ENCODE results near the gene CCT6A. TPM values are rescaled to one million over a fixed set of nuclear protein-coding genes. Genes with fewer than 3 reads are reported as not detected.
A peak's percentile ranks its signal among the peaks of the same experiment; 100 is the strongest.
"Not testable (repeated sequence)": the region's sequence is repeated elsewhere in the genome, so short reads cannot be mapped to it uniquely, and the experiment has no call there.

CCT6A gene
- total RNA-seq, 2 experiments from 2014 or later: 231 to 239 TPM

DNA sequence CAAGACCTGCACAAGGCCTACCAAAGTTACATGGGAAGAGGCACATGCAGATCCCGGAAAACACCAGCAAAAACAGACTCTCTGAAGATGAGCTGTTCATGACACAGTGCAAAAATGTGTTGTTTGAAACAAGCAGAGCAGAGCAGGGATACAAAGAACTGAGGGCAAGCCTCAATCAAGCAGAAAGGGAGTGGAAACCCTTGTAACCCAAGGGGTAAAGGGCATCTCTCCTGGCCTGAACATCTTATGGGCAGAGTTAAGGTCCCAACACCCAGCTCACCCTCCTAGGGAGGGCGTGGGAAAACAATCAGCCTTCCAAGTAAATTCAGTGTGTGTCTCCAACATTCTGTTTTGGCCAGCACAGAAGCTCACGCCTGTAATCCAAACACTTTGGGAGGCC lies 10.8 kb upstream of the CCT6A start:
- Mint-ChIP-seq H3K36me3 (ENCODE audit: low read depth) (peaks cover 9% of the 10 kb centered on the region), H3K9me3 (no peaks in the 10 kb centered on the region), H3K27me3 (no peaks in the 10 kb centered on the region), H3K4me1 (ENCODE audit: low read depth) (no peaks in the 10 kb centered on the region), H3K4me3 (no peak overlapping the region), H3K27ac (no peak overlapping the region)
- TF ChIP-seq, protein P1, sequence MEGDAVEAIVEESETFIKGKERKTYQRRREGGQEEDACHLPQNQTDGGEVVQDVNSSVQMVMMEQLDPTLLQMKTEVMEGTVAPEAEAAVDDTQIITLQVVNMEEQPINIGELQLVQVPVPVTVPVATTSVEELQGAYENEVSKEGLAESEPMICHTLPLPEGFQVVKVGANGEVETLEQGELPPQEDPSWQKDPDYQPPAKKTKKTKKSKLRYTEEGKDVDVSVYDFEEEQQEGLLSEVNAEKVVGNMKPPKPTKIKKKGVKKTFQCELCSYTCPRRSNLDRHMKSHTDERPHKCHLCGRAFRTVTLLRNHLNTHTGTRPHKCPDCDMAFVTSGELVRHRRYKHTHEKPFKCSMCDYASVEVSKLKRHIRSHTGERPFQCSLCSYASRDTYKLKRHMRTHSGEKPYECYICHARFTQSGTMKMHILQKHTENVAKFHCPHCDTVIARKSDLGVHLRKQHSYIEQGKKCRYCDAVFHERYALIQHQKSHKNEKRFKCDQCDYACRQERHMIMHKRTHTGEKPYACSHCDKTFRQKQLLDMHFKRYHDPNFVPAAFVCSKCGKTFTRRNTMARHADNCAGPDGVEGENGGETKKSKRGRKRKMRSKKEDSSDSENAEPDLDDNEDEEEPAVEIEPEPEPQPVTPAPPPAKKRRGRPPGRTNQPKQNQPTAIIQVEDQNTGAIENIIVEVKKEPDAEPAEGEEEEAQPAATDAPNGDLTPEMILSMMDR (IDR thresholded peaks at IDR 0.05): no peak
- intact Hi-C loops (cut with micrococcal nuclease): no loop called here
- no peak for ATAC-seq
- DNase-seq: no peak
- ChIA-PET POLR2A (interaction anchor here (1.8 kb wide), 1 partner anchor 10 kb away, joined by 6 read pairs; the partner anchor contains the start of genes CCT6A and PSPH), CTCF (interaction anchor here (0.9 kb wide), 1 partner anchor 9 kb away, joined by 3 read pairs; no protein-coding TSS in a partner anchor)

DNA sequence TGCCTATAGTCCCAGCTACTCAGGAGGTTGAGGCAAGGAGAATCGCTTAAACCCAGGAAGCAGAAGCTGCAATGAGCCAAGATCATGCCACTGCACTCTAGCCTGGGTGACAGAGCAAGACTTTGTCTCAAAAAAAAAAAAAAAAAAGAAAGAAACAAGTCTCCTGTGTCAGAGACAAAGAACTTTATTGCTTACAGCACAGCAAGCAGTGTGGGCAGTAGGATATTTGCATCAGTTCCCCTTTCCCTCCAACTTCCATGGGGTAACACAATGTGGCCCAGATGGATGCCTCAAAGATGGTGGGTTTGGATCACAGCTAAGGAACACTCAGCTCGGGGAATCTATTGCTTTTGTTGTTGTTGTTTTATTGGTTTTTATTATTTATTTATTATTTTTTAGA lies 5.8 kb upstream of the CCT6A start:
- CTCF ChIA-PET; H3K4me3 Mint-ChIP-seq; DNase-seq; ATAC-seq; H3K9me3 Mint-ChIP-seq; intact Hi-C loops (cut with micrococcal nuclease); H3K27ac Mint-ChIP-seq; POLR2A ChIA-PET; H3K27me3 Mint-ChIP-seq: not testable (repeated sequence)
- Mint-ChIP-seq H3K36me3 (ENCODE audit: low read depth) (peaks cover 11% of the 10 kb centered on the region), H3K4me1 (ENCODE audit: low read depth) (peaks cover 14% of the 10 kb centered on the region)

DNA sequence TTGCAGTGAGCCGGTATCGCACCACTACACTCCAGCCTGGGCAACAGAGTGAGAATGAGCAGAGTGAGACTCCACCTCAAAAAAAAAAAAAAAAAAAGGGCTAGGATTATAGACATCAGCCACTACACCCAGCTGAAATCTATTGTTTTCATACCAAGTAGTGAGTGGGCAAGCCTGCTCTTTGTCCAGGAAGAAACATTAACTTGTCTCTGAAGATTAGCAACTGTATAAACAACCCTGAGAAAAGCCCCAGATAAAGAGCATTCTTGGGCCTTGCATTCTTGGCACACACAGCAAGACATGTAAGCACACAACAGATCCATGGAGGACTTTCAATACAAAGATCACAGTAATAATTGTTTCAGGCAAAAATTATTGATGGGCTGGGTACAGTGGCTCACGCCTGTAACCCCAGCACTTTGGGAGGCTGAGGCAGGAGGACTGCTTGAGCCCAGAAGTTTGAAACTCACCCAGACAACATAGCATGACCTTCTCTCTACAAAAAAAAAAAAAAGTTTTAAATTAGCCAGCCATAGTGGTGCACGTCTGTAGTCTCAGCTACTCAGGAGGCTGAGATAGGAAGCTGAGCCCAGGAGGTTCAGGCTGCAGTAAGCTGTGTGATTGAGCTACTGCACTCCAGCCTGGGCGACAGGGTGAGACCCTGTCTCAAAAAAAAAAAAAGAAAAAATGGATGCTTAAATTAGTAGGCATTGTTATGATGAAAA lies 4.7 kb upstream of the CCT6A start:
- Mint-ChIP-seq H3K9me3 (no peaks in the 10 kb centered on the region), H3K4me1 (ENCODE audit: low read depth) (peaks cover 14% of the 10 kb centered on the region), H3K36me3 (ENCODE audit: low read depth) (peaks cover 15% of the 10 kb centered on the region), H3K27ac (peak overlapping the region; percentile 34), H3K27me3 (no peaks in the 10 kb centered on the region), H3K4me3 (no peak overlapping the region)
- TF ChIP-seq, protein P1 (IDR thresholded peaks at IDR 0.05): no peak
- DNase-seq (no peak), ATAC-seq (no peak)
- ChIA-PET POLR2A (no interaction called here), CTCF (no interaction called here)
- intact Hi-C loops (cut with micrococcal nuclease): no loop called here

DNA sequence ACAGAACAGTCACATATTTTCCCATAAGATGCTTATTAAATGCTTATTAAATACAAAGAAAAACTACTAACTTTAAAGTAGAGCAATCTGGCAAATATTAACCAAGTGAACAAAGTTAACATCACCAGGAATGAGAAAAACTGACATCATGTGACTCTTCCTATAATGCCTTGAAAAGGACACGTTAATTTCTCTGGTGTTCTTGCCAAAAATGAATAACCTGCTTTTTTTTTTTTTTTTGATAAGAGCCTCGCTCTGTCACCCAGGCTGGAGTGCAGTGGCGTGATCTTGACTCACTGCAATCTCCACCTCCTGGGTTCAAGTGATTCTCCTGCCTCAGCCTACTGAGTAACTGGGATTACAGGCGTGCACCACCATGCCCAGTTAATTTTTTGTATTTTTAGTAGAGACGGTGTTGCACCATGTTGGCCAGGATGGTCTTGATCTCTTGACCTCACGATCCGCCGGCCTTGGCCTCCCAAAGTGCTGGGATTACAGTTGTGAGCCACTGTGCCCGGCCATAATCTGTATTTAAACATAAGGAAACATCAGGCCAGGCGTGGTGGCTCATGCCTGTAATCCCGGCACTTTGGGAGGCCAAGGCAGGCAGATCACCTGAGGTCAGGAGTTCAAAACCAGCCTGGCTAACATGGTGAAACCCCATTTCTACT lies 4.0 kb upstream of the CCT6A start:
- H3K27me3 Mint-ChIP-seq; H3K9me3 Mint-ChIP-seq; CTCF ChIA-PET; intact Hi-C loops (cut with micrococcal nuclease); DNase-seq; POLR2A ChIA-PET; ATAC-seq; H3K4me3 Mint-ChIP-seq; H3K27ac Mint-ChIP-seq: not testable (repeated sequence)
- Mint-ChIP-seq H3K36me3 (ENCODE audit: low read depth) (peaks cover 14% of the 10 kb centered on the region), H3K4me1 (ENCODE audit: low read depth) (peaks cover 14% of the 10 kb centered on the region)

DNA sequence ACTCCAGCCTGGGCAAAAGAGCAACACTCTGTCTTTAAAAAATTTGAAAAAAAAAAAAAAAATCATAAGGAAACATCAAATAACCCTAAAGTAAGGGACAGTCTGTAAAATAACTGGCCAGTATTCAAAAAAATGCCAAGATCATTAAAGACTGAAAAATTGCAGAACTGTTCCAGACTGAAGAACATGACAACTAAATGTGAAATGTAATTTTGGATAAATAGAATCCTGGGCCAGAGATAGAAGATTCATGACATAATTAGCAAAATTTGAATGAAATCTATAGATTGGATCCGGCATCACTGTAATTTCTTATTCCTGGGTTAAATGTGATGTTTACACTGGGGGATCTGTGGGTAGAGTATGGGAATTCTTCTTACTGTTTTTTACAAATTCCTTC lies 3.3 kb upstream of the CCT6A start:
- TF ChIP-seq, protein P1 (IDR thresholded peaks at IDR 0.05): no peak
- ATAC-seq: no peak
- DNase-seq: no peak
- ChIA-PET POLR2A (no interaction called here), CTCF (no interaction called here)
- Mint-ChIP-seq H3K9me3 (no peaks in the 10 kb centered on the region), H3K4me3 (no peak overlapping the region), H3K27me3 (no peaks in the 10 kb centered on the region), H3K36me3 (ENCODE audit: low read depth) (peaks cover 20% of the 10 kb centered on the region), H3K4me1 (ENCODE audit: low read depth) (peaks cover 19% of the 10 kb centered on the region), H3K27ac (peak overlapping the region; percentile 38)
- intact Hi-C loops (cut with micrococcal nuclease): no loop called here

DNA sequence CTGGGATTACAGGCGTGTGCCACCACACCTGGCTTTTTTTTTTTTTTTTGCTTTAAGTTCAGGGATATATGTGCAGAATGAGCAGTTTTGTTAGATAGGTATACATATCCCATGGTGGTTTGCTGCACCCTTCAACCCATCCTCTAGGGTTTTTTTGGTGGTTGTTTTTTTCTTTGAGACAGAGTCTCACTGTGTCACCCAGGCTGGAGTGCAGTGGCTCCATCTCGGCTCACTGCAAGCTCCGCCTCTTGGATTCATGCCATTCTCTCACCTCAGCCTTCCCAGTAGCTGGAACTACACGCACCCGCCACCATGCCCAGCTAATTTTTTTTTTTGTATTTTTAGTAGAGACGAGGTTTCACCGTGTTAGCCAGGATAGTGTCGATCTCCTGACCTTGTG lies 2.8 kb upstream of the CCT6A start:
- intact Hi-C loops (cut with micrococcal nuclease); ATAC-seq; H3K4me3 Mint-ChIP-seq; POLR2A ChIA-PET; CTCF ChIA-PET; H3K27me3 Mint-ChIP-seq; H3K9me3 Mint-ChIP-seq; DNase-seq: not testable (repeated sequence)
- Mint-ChIP-seq H3K36me3 (ENCODE audit: low read depth) (peaks cover 24% of the 10 kb centered on the region), H3K4me1 (ENCODE audit: low read depth) (peaks cover 25% of the 10 kb centered on the region), H3K27ac (peak overlapping the region; percentile 1)
